Stimulated activated CD4-positive, alpha-beta T cell treated with anti-CD3 and anti-CD28 coated beads, Interleukin-4, amount 100 ng/mL, for 24 hours (primary cell): ENCODE results near the gene SRC.

Experiments
- DNase-seq: peaks from one replicate; pipeline ENCODE4 v3.0.0-alpha.2; 2020

SRC gene

GRCh38 chr20:37385176-37385575, 39.2 kb downstream of the SRC start:
- no peak for DNase-seq

GRCh38 chr20:37385659-37386504, 39.9 kb downstream of the SRC start:
- no peak for DNase-seq

- no peak for DNase-seq
These were observed 40.7 kb downstream of the SRC start for GRCh38 chr20:37386505-37387251.

DNA sequence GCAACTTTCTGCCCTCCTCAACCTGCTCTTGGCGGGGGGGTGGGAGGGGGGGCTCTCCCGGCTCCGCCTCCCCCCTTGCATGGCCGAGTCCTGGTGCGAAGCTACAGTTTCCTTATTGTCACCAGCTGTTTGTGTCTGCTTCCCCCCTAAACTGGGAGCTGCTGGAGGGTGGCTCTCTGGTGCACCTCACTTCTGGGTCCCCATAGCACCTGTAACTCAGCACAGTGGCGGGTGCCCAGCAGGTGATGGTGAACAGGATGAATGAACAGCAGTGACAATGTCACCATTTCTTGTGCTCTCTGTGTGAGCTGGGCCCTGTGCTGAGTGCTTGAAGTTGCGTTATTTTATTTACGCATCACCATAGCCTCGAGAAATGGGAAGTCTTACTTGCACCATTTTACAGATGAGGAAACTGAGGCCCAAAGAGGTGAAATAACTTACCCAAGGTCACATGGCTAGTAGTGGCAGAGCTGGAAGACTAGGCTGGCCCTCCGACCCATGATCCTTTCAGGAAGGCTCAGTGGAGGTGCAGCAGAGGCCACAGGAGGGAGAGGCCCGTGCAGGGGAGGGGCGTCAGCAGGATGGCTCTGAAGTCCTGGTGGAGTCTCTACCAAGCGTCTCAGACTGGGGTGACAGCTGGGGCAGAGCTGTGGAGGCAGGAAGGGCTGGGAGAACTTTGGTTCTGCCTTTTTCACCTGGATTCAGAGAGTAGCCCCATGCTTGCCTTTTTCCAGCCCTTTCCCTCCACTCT, 41.8 kb downstream of the SRC start:
- no peak for DNase-seq

DNA sequence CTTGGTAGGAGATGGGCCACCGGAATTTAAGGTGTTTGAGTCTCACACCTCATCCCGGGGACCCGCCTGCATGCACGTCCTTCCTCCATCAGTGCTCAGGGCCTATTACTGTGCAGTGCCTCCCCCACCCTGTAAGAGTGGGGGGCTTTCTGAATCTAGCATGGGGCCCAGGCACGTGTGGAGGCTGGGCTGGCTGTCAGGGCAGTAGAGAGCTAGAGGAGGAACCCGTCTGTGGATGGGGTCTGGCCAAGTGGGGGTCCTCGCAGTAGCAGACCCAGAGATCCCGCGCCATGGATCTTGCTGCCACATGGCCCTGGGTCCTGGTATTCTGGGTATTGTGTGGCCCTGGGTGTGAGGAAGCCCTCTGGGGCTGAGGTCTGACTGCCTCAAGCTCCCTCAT, 42.9 kb downstream of the SRC start:
- DNase-seq, result no peak

GRCh38 chr20:37389241-37389747, 43.4 kb downstream of the SRC start:
- DNase-seq, result no peak

GRCh38 chr20:37389844-37390275, 43.9 kb downstream of the SRC start:
- no peak for DNase-seq

DNA sequence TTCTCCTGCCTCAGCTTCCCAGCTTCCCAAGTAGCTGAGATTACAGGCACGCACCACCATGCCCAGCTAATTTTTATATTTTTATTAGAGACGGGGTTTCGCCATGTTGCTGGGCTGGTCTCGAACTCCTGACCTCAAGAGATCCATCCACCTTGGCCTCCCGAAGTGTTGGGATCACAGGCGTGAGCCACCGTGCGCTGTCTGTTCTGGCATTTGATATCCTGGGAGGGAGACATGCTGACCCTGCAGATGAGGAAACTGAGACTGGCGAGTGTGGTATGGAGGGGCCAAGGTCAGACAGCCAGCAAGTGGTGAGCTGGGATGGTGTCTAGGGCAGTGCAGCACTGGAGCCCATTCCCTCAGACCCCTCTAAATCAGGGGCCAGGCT, 44.6 kb downstream of the SRC start:
- no peak for DNase-seq

GRCh38 chr20:37390891-37391525, 45.1 kb downstream of the SRC start:
- DNase-seq, result no peak

DNA sequence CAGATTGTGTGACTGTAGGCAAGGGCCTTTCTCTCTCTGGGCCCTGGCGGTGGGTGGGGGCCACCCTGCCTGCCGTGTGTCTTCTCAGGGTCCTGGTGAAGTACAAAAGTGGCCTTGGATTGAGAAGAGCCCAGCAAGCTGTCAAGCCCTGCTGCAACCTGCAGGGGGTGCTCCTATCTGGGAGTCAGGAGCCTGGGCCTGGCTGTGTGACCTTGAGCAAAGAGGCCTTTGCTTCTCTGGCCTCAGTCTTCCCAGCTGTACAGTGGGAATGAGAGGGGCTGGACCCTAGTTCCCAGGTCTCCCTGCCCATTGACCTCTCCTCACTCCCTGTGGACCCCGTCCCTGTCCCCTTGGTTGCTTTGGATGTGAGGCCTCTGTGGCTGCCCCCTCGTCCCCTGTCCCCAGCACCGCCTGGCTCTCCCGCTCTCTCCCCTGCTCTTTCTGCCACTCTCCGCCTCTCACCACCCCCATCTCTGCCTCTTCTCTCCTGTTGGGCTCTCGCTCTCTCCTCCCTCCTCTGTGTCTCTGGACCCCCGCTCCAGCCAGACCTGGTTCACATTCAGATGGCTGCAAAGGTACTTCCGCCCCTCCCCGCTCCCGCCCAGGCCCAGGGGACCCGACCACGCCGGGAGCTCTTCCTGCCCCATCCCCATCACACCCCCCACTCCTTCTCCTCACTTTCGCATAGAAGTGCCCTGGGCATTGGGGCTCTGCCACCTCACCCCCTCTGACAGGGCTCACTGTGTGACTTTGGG, 46.7 kb downstream of the SRC start:
- DNase-seq, result peak; percentile 16

DNA sequence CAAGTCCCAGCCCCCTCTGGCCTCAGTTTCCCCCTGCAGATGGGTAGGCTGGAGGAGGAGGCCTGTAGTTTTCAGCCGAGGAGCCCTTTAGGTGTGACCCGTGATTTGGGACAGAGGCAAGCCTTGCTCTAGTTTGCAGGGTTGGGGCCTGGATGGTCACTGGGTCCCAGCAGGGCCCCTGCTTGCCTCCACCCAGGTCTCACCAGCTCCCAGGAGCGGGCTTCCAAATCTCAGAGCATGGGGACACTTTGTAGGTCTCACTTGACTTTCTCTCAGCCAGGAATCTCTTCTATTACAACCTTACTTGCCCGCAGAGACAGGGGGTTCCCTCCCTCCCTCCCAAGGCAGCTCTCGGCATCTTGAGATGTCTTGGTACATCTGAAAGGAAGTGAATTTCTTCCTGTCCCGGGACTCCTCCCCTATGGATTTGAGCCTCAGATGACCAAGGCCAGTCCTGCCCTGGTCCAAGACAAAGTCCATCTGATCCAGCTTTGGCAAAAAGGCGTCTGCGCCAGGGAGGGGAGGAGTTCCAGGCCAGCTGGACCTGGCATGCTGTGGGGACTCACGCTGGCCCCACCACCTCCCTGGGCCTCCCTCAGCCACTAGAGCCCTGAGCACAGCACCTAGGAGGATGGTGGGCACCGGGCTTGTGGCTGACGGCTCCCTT, 47.4 kb downstream of the SRC start:
- no peak for DNase-seq

DNA sequence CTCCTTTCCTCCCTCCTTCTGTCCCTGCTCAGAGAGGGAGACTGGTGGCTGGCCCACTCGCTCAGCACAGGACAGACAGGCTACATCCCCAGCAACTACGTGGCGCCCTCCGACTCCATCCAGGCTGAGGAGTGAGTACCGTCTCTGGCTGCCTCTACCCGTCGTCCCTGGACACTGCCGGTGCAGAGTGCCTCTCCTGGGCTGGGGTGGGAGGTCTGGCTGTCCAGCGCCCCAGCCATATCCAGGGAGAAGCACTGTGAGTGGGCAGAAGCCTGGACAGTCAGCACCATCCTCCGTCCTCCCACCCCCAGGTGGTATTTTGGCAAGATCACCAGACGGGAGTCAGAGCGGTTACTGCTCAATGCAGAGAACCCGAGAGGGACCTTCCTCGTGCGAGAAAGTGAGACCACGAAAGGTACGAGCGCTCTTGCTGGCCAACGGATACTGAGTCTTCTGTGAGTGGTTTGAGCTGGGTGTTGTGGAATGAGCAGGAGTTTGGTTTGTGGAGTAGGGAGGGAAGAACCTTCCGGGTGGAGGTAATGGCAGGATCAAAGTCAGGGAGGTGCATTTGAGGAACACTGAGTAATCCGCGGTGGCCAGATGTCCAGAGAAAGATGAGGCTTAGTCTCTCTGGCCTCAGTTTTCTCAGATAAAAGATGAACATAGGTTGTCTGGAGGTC, 48.1 kb downstream of the SRC start:
- no peak for DNase-seq

DNA sequence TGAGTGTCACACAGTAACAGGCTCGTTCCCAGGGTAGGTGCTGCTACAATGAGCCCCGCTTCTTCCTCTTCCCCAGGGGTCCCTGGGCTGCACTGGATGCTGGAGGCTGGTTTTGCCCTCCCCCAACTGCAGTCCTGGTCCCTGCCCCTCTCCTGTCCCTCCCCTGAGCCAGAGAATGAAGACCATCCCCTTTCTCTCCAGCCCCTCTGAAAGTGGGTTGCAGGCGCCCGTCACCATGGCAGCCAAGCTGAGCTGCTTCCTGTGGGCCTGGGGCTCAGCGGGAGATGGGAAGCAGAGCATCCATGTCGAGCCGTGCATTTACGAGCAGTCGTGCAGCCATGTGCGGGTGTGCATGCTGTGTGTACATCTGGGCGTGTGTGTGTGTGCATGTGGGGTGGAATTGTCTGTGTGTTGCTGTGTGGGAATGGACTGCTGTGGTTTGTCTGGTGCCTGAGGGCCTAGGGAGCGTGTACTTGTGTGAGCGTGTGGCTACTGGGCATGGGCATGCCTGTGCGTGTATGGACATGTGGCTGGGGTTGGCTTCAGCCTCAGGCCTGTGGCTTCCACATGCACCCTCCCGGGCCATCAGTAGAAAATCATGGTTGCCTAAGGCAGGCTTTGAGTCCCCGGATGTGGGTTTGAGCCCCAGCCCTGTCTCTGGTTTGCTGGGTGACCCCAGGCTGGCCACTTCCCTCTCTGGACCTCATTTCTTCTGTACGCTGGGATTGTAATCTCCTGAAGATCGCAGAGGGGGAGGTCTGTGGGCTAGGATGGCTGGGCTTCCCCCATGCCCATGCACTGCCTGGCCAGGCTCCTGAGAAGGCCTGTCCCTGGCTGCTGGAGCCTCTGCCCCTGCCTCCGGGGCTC, 48.8 kb downstream of the SRC start:
- DNase-seq, result no peak

DNA sequence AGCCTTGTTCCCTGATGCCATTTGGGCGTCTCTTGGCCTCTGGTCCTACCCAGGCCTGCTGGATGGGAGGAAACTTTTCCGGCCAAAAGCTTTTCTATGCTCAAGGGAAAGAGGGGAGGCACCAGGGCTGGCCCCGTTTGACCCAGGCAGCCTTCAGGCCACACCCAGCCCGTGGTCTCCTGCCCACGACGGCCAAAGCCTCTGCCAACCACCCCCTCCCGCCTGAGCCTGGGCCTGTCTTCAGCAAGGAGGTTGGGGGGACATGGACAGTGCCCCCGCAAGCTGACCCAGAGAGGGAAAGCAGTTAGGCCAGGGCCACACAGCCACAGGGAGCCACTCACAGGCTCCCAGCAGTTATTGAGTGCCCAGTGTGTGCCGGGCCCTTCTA, 49.5 kb downstream of the SRC start:
- no peak for DNase-seq

GRCh38 chr20:37395921-37396415, 50.0 kb downstream of the SRC start:
- DNase-seq, result no peak

GRCh38 chr20:37396416-37397075, 50.6 kb downstream of the SRC start:
- no peak for DNase-seq

- DNase-seq, result no peak
These were observed 51.4 kb downstream of the SRC start for GRCh38 chr20:37397076-37397953.
